OCI-LY3 (cell line): Measurements from ENCODE around the gene SBNO2.

Experiments used
- H2AFZ ChIP-seq: fragments of 200-600, 300-600 bp; shearing (Covaris generic); 2 replicates; pipeline ENCODE4 v1.6.0; 2014; ENCODE audit warnings: antibody characterized with exemption, low read depth, low read length
- H3K27ac ChIP-seq: fragments of 200-600, 300-600 bp; sonication (generic); 2 replicates; pipeline ENCODE4 v1.5.1; 2014; ENCODE audit warnings: mild to moderate bottlenecking, low read length, moderate library complexity, mixed read lengths
- H3K27me3 ChIP-seq: fragments of 200-600, 300-600 bp; sonication (generic); 2 replicates; pipeline ENCODE4 v1.6.1; 2014; ENCODE audit warnings: low read depth, low read length, mixed read lengths
- H3K36me3 ChIP-seq: fragments of 200-600, 300-600 bp; sonication (generic); replicated peaks from 2 replicates; pipeline ENCODE3; 2014; ENCODE audit warnings: low read depth, low read length, mixed read lengths
- H3K4me1 ChIP-seq: fragments of 300-600, 200-600 bp; sonication (generic); 2 replicates; pipeline ENCODE4 v1.6.1; 2014; ENCODE audit warnings: low read length, mixed read lengths
- H3K4me2 ChIP-seq: fragments of 200-600, 300-600 bp; sonication (generic); 2 replicates; pipeline ENCODE4 v1.6.1; 2014; ENCODE audit warnings: low read length, mixed read lengths
- H3K4me3 ChIP-seq: fragments of 300-600, 200-600 bp; sonication (generic); 2 replicates; pipeline ENCODE4 v1.5.1; 2014; ENCODE audit warnings: antibody characterized with exemption, mild to moderate bottlenecking, low read length, moderate library complexity
- H3K79me2 ChIP-seq: fragments of 300-600, 200-600 bp; shearing (Covaris generic); 2 replicates; pipeline ENCODE4 v1.6.1; 2014; ENCODE audit warnings: mild to moderate bottlenecking, low read length, mixed read lengths
- H3K9ac ChIP-seq: fragments of 300-600, 200-600 bp; shearing (Covaris generic); 2 replicates; pipeline ENCODE4 v1.6.0; 2014; ENCODE audit warnings: mild to moderate bottlenecking, low read length, moderate library complexity
- H3K9me3 ChIP-seq: fragments of 200-600, 300-600 bp; shearing (Covaris generic); 2 replicates; pipeline ENCODE4 v1.6.1; 2014; ENCODE audit warnings: low read length, mixed read lengths; ENCODE audit not compliant: insufficient read depth
- H4K20me1 ChIP-seq: fragments of 200-600, 300-600 bp; sonication (generic); 2 replicates; pipeline ENCODE4 v1.6.1; 2016; ENCODE audit warnings: low read length, mixed read lengths; ENCODE audit not compliant: insufficient read depth
- CTCF ChIP-seq: fragments of 200-600, 300-600 bp; sonication (generic); IDR thresholded peaks from 2 replicates; pipeline ENCODE4 v1.5.1; 2014; ENCODE audit warnings: antibody characterized with exemption, low read length, low read depth
- EZH2phosphoT487 ChIP-seq: fragments of 200-600 bp; shearing (Covaris generic); IDR thresholded peaks from 2 replicates; pipeline ENCODE4 v1.6.1; 2018; ENCODE audit warnings: antibody characterized with exemption, mixed run types, low read depth

Gene SBNO2

GRCh38 chr19:1058112-1058511, 116.0 kb downstream of the SBNO2 start:
- Histone ChIP-seq H4K20me1 (no peaks in the 10 kb centered on the region), H3K9me3 (no peaks in the 10 kb centered on the region), H3K27me3 (no peaks in the 10 kb centered on the region), H3K4me3 (no peak overlapping the region), H3K4me1 (no peaks in the 10 kb centered on the region), H3K79me2 (no peaks in the 10 kb centered on the region), H3K36me3 (peaks cover 17% of the 10 kb centered on the region), H2AFZ (no peak overlapping the region), H3K9ac (no peak overlapping the region), H3K27ac (no peak overlapping the region), H3K4me2 (no peak overlapping the region)
- TF ChIP-seq EZH2phosphoT487 (no peak), CTCF (no peak)
